GM19035 (cell line): Measurements from ENCODE around the gene FAM53A.

Experiments
- ATAC-seq: cut with Tn5 transposase; IDR thresholded peaks from one replicate; pipeline ENCODE4 v1.9.1; 2021; ENCODE audit not compliant: unreplicated experiment

The FAM53A gene

DNA sequence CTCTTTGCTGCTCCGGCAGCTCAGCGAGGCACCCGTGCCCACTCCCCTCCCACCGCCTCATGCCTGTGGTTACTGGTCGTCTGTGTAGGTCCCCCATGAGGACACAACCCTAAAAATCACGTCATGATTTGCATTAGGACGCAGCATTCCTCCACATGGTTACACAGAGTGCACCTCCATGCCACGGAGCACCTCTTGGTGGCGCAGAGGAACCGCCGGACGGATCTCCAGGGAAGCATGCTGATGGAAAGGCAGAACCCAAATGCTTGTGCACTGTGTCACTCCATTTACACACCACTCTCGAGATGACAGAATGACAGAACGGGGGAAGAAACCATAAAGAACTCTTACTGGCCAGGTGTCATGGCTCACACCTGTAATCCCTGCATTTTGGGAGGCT lies 22.4 kb downstream of the FAM53A start:
- ATAC-seq = no peak

DNA sequence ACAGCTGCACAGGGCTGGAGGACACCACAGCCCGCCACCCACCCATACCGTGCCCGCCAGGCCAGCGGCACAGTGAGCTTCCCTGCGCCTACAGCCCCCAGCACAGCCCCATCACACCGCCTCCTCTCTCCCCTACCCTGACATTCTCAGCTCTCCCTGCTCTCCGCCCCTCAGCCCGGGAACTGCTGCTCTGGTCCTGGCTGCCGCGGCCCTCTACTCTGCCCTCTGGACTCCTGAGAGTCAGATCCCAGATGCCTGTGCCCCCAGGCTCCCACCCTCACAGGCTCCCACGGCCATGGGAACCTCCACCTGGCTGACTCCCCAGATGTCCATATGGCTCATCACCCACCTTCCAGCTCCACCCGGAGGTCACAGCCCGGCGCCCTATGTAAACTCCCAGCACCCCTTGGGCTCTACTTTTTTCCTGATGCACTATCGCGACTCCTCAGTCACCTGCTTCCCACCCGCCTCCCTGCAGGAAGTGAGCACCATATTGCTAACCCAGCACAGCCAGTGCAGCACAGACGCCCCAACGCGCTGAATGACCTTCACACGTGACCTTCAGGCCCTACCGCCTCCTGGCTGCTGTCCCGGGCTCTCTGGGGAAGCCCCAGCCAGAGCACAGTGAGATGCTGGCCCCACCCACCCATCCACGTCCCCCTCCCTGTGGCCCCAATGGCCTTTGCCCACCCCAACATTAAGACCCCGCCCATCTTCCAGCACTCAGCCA lies 23.0 kb downstream of the FAM53A start:
- ATAC-seq = no peak

DNA sequence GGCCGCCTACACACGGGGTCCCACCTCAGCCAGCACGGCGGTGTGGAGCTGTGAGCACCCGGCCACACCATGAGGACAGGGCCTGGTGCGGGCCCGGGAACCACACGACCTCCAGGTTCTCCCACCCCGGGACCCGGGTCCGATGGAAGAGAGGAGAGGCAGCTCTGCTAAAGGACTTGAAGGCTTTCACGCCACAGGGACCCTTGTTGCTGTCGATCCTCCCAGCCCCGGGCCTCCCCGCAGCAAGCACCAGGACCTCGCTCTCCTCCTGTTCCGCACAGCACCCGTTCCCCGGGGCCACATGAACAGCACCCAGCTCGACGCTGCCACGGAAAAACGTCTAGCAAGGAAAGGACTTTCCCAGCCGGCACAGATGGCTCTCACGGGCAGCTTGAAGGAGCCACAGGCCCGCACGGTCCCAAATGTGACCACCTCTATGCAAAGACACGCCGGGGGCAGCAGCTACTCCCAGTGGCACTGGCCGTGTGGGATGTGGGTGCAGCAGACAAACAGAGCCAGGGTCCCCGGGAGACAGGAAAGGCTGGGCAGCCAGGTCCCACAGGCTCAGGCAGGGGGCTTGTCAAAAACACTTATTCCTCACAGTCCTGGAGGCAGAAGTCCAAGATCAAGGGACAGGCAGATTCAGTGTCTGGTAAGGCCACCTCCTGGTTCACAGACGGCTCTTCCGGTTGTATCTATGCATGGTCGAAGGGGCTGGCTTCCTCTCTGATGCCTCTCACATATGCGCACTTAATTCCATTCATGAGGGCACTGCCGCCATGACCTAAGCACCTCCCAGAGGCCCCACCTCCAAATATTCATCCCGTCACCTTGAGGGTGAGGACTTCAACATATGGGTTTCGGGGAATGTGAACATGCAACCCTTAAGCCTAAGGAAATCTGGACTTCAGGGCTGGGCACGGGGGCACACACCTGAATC lies 24.7 kb downstream of the FAM53A start:
- no peak for ATAC-seq

DNA sequence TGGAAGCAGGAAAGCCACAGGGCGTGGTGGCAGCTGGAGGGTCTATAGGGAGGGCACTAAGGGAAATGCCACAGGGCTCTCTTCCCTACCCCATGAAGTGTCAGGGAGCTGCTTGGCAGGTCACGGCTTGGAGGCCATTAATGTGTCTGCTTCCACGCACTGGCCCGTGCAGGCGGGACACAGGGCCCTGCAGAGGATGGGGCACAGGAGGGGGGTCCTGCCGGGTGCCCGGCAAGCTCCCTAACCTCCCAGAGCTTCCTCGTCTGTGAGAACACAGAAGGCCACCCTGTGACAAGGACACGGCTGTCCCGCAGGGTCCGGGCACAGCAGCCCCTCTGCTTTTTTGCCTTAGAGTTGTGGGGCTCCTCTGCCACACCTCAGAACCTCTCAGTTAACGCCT lies 25.5 kb downstream of the FAM53A start:
- no peak for ATAC-seq

DNA sequence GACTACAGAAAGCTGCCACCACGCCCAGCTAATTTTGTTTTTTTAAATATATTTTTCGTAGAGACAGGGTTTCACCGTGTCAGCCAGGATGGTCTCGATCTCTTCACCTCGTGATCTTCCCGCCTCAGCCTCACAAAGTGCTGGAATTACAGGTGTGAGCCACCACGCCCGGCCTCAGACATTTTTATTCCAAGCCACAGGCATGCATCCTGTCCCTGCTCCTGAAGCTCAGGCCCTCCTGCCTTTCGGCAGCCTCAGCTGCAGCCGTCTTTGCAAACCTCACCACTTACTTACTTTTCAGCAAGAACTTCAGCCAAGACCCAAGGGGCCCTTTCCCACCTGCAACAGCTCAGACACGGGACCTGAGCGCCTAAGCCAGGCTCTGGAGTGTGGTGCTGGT lies 26.0 kb downstream of the FAM53A start:
- ATAC-seq = no peak

DNA sequence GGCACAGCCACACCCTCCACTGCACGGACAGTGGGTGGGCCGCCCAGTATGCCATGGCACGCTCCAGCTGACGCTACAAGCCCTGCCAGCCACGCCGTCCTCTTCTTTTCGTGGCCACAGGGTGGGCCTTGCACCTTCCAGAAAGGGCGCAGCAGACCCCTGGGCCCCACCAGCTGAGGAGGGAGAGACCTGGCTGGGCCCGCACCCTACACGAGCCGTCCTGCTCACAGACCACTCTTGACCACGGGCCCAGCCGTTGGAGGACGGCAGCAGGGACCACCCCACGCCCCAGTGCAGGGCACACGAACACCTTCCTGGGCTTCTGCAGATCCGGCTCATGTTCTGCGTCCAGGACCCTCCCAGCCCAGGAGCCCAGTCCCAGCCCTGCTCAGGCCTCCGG lies 27.1 kb downstream of the FAM53A start:
- no peak for ATAC-seq

DNA sequence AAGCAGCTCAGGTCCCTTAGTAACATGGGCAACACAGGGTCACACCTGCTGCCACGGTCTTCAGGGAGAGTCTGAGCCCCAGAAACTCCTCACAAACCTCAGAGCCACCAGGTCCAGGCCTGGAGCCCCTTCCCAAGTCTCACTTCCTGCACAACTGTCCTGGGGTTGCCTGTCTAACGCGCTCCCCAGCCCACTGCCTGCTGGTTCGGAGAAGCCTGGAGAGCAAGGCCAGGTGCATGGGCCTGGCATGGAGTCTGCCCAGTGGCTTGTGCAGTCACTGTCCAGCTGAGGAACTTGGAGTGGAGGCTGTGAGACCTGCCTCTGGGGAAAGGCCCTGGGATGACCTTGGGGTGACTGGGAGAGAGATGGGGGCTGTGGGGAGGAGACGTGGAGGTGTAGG lies 28.0 kb downstream of the FAM53A start:
- no peak for ATAC-seq

DNA sequence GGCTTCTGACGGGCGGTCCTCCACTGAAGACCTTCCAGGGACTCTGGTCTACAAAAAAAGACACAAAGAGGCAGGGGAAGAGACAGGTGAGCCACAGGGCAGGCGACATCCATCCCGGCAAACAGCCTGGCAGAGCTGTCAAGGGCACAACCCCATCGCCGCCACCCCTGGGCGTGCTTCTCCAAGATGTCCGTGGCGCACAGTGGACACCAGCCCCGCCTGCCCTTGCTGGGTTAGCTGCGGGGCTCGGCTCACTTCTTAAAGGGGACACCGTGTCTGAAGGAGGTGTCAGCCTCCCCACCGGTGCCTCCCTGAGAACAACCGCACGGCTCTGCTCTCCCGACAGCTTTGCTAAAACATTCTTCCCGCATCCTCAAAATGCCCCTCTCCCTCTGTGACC lies 28.4 kb downstream of the FAM53A start:
- ATAC-seq = no peak

DNA sequence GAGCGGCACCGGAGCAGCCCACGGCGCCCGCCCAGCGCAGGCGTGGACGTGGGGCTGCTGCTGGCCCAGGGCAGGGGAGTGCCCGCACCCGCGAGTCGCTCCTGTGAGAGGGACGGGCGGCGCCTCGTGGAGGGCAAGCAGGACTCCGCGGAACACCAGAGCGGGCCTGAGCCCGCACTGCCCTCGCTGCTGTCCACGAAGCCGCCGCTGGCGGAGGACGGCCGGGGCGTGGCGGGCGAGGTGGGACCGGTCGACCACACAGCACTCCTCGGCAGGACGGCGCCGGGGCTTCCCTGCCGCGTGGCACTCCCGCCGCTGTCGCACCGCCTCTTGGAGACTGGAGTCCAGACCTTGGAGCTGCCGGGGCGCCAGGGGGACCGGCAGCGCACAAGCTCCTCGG lies 29.0 kb downstream of the FAM53A start:
- ATAC-seq = no peak

DNA sequence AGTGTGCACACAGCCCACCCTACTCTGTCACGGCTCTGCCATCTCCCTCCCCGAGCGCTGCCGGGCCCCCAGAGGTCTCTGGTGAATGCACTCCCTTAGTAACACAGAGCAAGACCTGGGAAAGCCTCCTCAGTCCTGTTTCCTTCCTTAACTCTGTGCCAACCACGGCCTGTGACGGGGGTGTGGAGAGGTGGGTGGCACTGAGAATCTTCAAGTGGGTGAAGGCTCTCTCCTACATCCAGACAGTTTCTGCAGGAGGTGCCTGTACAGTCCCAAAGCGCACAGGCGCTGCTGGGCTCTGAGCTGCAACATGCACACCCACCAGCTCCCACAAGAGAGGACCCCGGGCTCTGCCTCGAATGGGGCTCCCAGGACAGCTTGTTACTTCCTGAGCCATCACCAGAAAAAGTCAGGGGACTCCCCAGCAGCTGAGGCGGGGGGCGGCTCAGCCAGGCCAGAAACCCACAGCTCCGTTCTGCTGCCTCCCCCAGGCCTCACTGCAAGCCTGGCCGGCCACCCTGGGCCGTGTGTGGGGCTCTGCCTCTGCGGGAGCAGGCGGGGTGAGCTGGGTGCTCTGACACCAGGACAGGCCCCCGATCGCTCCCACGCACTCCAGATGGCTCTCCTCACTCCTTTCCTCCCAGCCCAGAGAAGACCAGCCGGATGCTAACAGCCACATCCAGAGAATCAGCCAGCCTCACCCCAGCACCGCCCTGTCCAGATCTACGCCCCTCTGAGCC lies 29.7 kb downstream of the FAM53A start:
- no peak for ATAC-seq

DNA sequence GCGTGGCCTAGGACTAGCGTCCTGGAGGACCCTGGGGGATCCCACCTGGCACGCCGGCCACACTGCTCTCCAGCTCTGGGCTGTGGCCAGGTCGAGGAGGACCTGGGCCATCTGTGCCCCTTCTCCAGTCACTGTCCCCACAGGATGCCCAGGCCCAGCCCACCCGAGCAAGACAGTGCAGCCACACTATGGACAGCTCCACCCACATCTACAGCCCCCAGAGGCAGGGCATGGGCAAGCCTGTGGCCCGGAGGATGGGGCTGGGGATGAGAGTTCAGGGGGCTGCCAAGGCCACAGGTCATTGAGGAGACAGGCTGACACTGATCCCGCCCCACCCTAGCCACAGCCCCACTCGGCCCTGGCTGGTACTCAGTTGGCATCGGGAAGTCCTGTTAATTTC lies 30.3 kb downstream of the FAM53A start:
- ATAC-seq = no peak

DNA sequence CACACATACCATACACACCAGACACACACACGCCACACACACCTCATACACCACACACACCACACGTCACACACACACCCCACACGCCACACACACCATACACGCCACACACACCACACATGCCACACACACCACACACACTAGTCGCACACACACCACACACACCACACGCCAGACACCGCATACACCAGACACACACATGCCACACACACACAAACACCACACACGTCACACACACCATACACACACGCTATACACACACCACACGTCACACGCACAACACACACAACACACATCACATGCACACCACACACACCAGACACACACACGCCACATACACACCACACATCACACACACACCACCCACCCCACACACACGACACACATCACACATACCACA lies 32.0 kb downstream of the FAM53A start:
- no peak for ATAC-seq

DNA sequence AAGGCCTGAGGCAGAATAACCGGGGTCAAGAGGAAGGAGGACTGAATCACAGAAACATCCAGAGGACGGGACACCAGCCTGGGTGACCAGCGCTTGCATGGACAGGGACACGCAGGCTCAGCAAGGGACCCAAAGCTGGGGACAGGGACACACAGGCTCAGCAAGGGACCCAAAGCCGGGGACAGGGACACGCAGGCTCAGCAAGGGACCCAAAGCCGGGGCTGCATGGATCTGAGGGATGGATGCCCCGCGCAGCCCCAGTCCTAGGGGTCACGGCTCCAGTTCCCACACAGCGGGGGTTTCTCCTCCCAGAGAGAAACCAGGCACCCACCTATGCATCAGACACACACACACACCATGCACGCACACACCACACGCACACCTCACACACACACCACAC lies 32.5 kb downstream of the FAM53A start:
- ATAC-seq = no peak

DNA sequence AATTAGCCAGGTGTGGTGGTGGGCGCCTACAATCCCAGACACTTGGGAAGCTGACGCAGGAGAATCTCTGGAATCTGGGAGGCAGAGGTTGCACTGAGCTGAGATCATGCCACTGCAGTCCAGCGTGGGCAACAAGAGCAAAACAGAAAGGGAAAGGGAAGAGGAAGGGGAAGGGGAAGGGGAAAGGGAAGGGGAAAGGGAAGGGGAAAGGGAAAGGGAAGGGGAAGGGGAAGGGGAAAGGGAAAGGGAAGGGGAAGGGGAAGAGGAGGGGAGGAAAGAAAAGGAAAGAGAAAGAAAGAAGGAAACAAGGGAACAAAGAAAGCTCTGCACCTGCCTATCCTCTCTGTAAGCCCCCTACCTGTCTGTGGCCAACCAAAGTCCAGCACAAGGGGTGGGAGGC lies 35.2 kb downstream of the FAM53A start:
- no peak for ATAC-seq

DNA sequence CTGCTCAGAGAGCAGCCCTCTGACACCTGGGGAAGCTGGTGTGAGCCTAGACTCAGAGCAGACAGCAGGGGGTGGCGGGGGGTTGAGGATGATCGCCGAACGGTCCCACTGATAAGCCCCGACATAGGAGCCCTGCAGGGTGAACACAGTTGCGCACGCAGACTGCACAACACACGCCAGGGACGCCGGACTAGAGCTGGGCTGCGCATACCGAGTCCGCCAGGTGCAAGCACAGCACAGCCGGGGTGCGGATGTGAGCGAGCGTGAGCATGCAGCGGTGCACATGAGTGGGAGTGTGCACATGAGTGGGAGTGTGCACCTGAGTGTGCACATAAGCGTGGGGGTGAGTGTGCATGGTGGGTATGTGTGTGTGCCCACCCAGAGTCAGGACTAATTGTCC lies 36.7 kb downstream of the FAM53A start:
- no peak for ATAC-seq

DNA sequence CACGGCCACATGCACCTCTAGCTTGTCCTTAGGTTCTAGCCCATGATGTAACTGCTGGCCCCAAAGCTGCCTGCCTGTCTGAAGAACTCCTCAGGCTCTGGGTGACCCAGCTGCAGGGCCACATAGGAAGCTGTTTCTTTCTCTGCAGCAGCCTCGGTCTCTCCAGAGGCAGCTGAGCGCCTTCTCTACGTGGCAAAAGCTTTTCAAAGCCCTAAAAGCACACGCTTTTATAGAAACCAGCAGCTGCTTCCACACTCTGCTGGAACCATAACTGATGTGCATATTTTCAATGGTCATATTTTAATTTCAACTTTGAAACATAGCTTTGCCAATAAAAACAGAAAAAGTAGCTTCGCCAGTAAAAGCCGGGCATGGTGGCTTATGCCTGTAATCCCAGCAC lies 37.4 kb downstream of the FAM53A start:
- ATAC-seq = no peak

DNA sequence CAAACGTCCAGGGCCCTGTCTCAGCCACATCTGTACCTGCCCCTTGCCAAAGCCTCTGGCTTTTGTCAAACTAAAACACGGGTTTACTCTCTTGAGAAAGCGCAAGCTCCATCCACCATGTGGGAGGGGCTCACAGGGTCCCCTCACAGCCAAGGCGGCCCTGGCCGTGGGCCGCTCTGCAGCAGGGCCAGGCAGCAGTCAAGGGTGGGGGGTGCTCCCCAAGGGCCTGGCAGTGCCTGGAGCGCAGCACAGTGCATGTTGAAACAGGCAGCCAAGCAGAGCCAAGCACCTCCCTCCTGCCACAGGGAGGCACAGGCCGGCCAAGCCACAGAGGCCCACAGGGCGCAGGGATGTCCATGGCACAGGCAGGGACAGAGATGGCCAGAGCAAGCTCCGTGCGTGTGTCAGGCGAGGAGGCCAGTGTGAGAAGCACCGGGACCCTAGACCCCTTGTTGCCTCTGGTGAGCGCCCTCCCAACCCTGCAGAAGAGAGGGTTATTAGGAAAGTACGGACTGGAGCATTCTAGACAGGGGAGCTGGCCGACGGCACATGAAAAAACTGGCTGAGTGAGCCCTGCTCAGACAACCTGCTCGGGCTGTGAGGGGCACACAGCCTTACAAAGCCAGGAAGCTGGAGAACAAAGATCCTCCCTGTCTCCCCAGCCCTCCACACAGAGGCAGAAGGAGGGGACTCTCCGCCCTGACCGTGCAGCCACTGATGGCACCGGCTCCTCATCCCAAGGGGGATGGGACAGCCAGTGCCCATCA lies 39.0 kb downstream of the FAM53A start:
- no peak for ATAC-seq

DNA sequence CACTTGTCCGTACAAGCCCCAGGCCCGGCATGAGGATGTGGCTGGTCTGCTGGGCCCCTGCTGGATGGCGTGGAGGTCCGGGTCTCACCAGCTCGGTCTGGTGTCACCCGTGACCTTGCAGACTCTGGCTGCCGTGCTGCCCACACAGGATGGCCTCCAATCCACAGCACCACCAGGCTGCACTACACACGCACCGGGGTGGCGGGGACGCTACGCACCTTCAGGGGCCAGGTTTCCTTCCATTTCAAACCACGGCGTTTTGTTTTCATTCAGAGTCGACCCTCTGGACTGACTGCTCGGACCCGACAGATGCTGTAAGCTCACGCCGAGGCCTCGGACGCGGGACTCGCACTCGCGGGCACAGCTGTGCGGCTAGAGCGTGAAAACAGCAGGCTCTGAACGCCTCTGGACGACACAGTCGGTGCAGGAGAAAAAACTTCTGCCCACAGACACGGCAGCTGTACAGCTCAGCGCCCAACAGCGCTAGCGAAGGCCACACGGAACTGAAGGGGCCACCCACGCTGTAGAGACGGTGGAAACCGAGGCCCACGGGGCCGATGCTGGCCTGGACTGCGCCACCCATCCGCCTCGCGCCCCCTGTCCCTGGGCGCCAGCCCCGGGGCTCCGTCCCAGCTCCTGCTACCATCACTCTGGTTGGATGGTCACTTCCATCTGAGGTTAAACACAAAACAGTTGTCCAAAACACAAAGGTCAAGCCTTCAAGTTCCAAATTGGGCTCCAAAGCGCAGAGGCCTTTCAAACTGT lies 40.0 kb downstream of the FAM53A start:
- ATAC-seq = no peak

DNA sequence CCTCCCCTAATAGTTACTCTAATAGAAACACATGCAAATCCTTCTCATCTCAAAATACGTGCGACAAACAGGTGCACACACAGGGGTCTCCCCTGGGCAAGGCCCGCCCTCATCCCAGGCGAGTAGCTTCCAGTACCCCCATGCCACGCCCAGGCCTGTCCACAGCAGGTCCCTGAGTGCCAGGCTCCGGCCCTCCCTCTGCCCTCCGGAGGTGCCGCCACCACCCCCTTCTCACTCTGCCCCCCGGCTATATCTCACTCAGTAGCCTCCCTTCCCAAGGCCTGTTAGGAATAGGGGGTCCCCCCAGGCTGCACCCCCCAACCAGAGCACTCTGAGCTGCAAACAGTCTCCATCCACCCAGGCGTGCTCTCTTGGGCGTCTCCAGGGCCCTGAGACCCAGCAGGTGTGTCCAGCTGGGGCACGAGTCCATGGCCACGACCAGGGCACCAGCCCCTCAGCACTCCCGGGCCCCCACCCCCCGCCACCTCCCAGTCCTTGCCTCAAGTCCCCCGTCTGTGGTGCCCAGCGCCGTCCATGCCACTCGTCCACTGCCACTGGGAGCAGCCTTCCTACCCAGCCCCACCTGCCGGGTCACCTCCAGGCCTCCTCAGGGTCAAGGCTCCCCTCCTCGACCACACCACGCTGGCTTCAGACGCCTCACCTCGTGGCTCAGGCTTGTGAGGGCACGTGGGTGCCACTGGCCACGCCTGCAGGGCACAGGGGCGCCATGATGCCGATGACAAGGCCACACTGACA lies 41.7 kb downstream of the FAM53A start:
- no peak for ATAC-seq

DNA sequence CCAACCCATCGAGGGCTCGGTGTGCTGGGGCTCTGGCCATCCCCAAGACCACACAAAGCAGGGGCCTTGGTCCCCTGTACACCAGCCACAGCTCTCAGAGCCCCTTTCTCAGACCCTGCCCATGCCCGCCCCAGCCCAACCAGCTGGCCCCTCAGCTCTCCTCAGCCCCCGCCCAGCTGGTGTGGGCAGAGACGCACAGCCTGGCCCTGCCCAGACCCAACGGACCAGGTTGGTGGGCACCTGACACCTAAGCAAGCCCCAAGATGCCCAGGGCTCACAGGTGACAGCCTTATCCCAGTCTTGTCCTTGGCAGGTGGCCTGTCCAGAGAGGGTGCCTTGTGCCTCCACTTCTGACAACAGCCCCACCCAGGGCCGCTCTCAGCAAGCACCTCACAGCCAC lies 42.4 kb downstream of the FAM53A start:
- no peak for ATAC-seq
